ENCODE data around the gene NPHS1. TPM values are rescaled to one million over a fixed set of nuclear protein-coding genes. Genes with fewer than 3 reads are reported as not detected.

The NPHS1 gene
- total and polyA plus RNA-seq, 2 of the 8 experiments (the other 6 are each of a cell fraction or from before 2014, with no cell fraction given): 1.3 to 1.4 TPM

DNA sequence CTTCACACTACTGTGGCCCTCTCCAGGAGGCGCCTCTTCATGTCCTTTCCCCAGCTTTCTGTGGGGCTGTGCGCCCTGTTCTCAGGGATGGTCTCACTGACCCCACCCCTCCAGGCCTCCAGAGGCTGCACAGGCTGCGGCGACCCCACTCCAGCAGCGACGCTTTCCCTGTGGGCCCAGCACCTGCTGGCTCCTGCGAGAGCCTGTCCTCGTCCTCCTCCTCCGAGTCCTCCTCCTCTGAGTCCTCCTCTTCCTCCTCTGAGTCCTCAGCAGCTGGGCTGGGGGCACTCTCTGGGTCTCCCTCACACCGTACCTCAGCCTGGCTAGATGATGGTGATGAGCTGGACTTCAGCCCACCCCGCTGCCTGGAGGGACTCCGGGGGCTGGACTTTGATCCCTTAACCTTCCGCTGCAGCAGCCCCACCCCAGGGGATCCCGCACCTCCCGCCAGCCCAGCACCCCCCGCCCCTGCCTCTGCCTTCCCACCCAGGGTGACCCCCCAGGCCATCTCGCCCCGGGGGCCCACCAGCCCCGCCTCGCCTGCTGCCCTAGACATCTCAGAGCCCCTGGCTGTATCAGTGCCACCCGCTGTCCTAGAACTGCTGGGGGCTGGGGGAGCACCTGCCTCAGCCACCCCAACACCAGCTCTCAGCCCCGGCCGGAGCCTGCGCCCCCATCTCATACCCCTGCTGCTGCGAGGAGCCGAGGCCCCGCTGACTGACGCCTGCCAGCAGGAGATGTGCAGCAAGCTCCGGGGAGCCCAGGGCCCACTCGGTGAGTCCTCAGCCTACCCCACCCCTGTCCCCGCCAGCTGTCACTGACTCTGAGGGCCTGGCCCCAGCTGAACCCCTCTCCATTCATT, 65.8 kb downstream of the NPHS1 start:
- Histone ChIP-seq H3K4ac (replicated peaks; ENCODE audit: insufficient read length, low read depth, low read length) (no peak overlapping the region), H3K23ac (ENCODE audit: insufficient read length) (no peak overlapping the region), H3K27me3 (replicated peaks in 1 of 4; ENCODE audit: control insufficient read depth in 3 of 4, extremely low read depth in 1 of 4, insufficient read depth in 3 of 4, low read length in 3 of 4) (no peaks in the 10 kb centered on the region; a peak in 1 of 7 replicates), H3K79me2 (ENCODE audit: control insufficient read depth in 1 of 2, insufficient read depth in 2 of 2, low read length in 2 of 2) (no peaks in the 10 kb centered on the region), H4K8ac (ENCODE audit: extremely low read depth, insufficient read depth, low read length) (no peak overlapping the region), H3K79me1 (ENCODE audit: low read depth, low read length) (no peaks in the 10 kb centered on the region), H3K9me3 (ENCODE audit: insufficient read depth in 2 of 2, low read depth in 1 of 2, low read length in 1 of 2) (no peaks in the 10 kb centered on the region), H2AK5ac (ENCODE audit: low read depth, low read length) (0 out of 2 replicates have a peak overlapping the region, but pooled peaks have one; percentile 53), H3K4me3 (ENCODE audit: extremely low read depth in 1 of 4, insufficient read depth in 2 of 4, low read depth in 3 of 4, low read length in 4 of 4) (no peak overlapping the region), H2BK5ac (ENCODE audit: low read depth, low read length) (no peak overlapping the region), H4K91ac (replicated peaks; ENCODE audit: insufficient read length, low read length) (no peak overlapping the region), H3K56ac (replicated peaks; ENCODE audit: insufficient read length, low read depth, low read length) (no peak overlapping the region), H3K14ac (ENCODE audit: insufficient read length) (no peak overlapping the region), H2BK15ac (ENCODE audit: low read length) (no peak overlapping the region), H3K18ac (ENCODE audit: extremely low read depth, low read length) (no peak overlapping the region), H3K27ac (ENCODE audit: low read depth, low read length) (no peak overlapping the region), H2AFZ (ENCODE audit: low read length) (no peak overlapping the region), H3K4me2 (ENCODE audit: insufficient read depth in 1 of 2, low read depth in 2 of 2, low read length in 2 of 2) (no peak overlapping the region; a peak in 1 of 4 replicates), H2BK120ac (replicated peaks; ENCODE audit: low read depth, low read length) (no peak overlapping the region), H3K9ac (replicated peaks in 1 of 4; ENCODE audit: extremely low read depth in 1 of 4, low read depth in 3 of 4, low read length in 3 of 4) (no peak overlapping the region), H2BK20ac (ENCODE audit: low read length) (no peak overlapping the region), H3K36me3 (ENCODE audit: control insufficient read depth in 2 of 4, insufficient read depth in 4 of 4, low read length in 3 of 4) (no peaks in the 10 kb centered on the region), H3K23me2 (ENCODE audit: low read depth, low read length) (peaks cover 11% of the 10 kb centered on the region), H4K5ac (ENCODE audit: insufficient read length, low read depth, low read length) (no peak overlapping the region), H2BK12ac (ENCODE audit: low read depth, low read length) (no peak overlapping the region), H3K4me1 (replicated peaks in 1 of 4; ENCODE audit: control insufficient read depth in 3 of 4, insufficient read depth in 4 of 4, low read length in 3 of 4) (peaks cover 0 to 11% (median 6%) of the 10 kb centered on the region in 4 experiments; a peak in 6 of 7 replicates), H4K20me1 (replicated peaks in 1 of 2; ENCODE audit: control insufficient read depth in 1 of 2, insufficient read depth in 2 of 2, low read length in 2 of 2) (peaks cover 3 to 14% of the 10 kb centered on the region in 2 experiments)
- DNase-seq (ENCODE audit: low read depth in 1 of 2, low spot score in 2 of 2) (no peak), FAIRE-seq (no peak)
- TF ChIP-seq RBBP5 (IDR thresholded peaks at IDR 0.05; ENCODE audit: borderline replicate concordance, low read depth, low read length): no peak
- no peak for TF ChIP-seq FOSL1 (IDR thresholded peaks at IDR 0.05; ENCODE audit: insufficient read depth, low read depth, low read length)
- TF ChIP-seq JUND (IDR thresholded peaks at IDR 0.05; ENCODE audit: low read length): no peak
- no peak for TF ChIP-seq BRCA1 (IDR thresholded peaks at IDR 0.05; ENCODE audit: low read depth, low read length)
- no peak for TF ChIP-seq SIRT6 (IDR thresholded peaks at IDR 0.05; ENCODE audit: low read length)
- ChIA-PET POLR2A (ENCODE audit: partially characterized antibody) (interaction anchor here (0.6 kb wide), 1 partner anchor 41 kb away, joined by 3 read pairs; the partner anchor contains the start of genes PSENEN and U2AF1L4), CTCF (ENCODE audit: partially characterized antibody) (interaction anchor here (0.7 to 3.8 kb wide), 7 partner anchors 9 to 124 kb away, joined by 3 to 13 read pairs (median 3); no protein-coding TSS in a partner anchor)
- 89% methylated on average over 25 of the region's 31 CpGs; no CpG with 5 or more reads in 1 of the 2 experiments for WGBS, 2 experiments (ENCODE audit: extremely low coverage in 1 of 2, insufficient coverage in 1 of 2, insufficient read length in 1 of 2, insufficient replicate concordance in 2 of 2, low coverage in 1 of 2, low lambda C conversion rate in 2 of 2, missing lambda C conversion rate in 1 of 2)
